Common myeloid progenitor, CD34-positive (primary cell): Measurements from ENCODE around the gene SHANK2.

Experiments used
- CTCF ChIA-PET: fragments of 350-600 bp; sonication (Branson Sonifier 250); formaldehyde crosslinking; loops from one replicate; lab custom pipeline; 2021; ENCODE audit warnings: antibody characterized with exemption; lab: Charles Lee
- POLR2A ChIA-PET: fragments of 350-600 bp; sonication (Branson Sonifier 250); formaldehyde crosslinking; loops from one replicate; lab custom pipeline; 2021; ENCODE audit warnings: antibody characterized with exemption; lab: Charles Lee
- DNase-seq, 3 donors: peaks; one replicate each; pipeline versions ENCODE4 v3.0.0 to v3.0.0-alpha.2; 2013
- H3K27ac ChIP-seq, 2 experiments: 1 replicate in 1 of 2; 2 replicates in 1 of 2; pipeline ENCODE4 v1.7.0; 2013; ENCODE audit warnings: inconsistent platforms in 2 of 2, low read length in 2 of 2, mild to moderate bottlenecking in 2 of 2, low read depth in 1 of 2, moderate library complexity in 1 of 2; ENCODE audit not compliant: severe bottlenecking in 2 of 2, insufficient read depth in 1 of 2, poor library complexity in 1 of 2
- H3K27me3 ChIP-seq, 5 experiments: replicated peaks in 2 of 5; 1 replicate in 3 of 5; 2 replicates in 2 of 5; pipeline versions ENCODE4 v1.6.1 to v1.7.0; 2013; ENCODE audit warnings: low read length in 4 of 5, mild to moderate bottlenecking in 2 of 5, moderate library complexity in 2 of 5, inconsistent platforms in 1 of 5; ENCODE audit not compliant: insufficient read depth in 5 of 5, control insufficient read depth in 4 of 5
- H3K36me3 ChIP-seq, 4 experiments: 1 replicate in 2 of 4; 2 replicates in 2 of 4; pipeline versions ENCODE4 v1.6.1 to v1.7.0; 2013; ENCODE audit warnings: low read length in 3 of 4, control low read depth in 1 of 4, mild to moderate bottlenecking in 1 of 4; ENCODE audit not compliant: control insufficient read depth in 4 of 4, insufficient read depth in 4 of 4
- H3K4me1 ChIP-seq, 4 experiments: 1 replicate in 3 of 4; 2 replicates in 1 of 4; pipeline versions ENCODE4 v1.6.1 to v1.7.1; 2013; ENCODE audit warnings: low read length in 3 of 4, mild to moderate bottlenecking in 3 of 4, control low read depth in 1 of 4, inconsistent platforms in 1 of 4, moderate library complexity in 1 of 4; ENCODE audit not compliant: control insufficient read depth in 4 of 4, insufficient read depth in 4 of 4; ENCODE audit errors: control extremely low read depth in 1 of 4
- H3K4me3 ChIP-seq, 7 experiments: 1 replicate in 4 of 7; 2 replicates in 3 of 7; pipeline versions ENCODE4 v1.5.1 to v1.7.0; 2013; ENCODE audit warnings: mild to moderate bottlenecking in 7 of 7, low read length in 6 of 7, moderate library complexity in 6 of 7, inconsistent platforms in 2 of 7, low read depth in 2 of 7, control low read depth in 1 of 7; ENCODE audit not compliant: insufficient read depth in 4 of 7, control insufficient read depth in 1 of 7; ENCODE audit errors: extremely low read depth in 1 of 7
- H3K9me3 ChIP-seq, 5 experiments: 1 replicate in 4 of 5; 2 replicates in 1 of 5; pipeline versions ENCODE4 v1.6.1 to v1.7.1; 2013; ENCODE audit warnings: low read length in 4 of 5, mild to moderate bottlenecking in 2 of 5, inconsistent platforms in 1 of 5, low read depth in 1 of 5, moderate library complexity in 1 of 5; ENCODE audit not compliant: control insufficient read depth in 4 of 5, insufficient read depth in 2 of 5; ENCODE audit errors: control extremely low read depth in 1 of 5
- WGBS: methylation state at CpG from one replicate; pipeline ENCODE4 v1.1.5; 2013; ENCODE audit not compliant: insufficient coverage; 5-methylcytosine and 5-hydroxymethylcytosine counted together

Gene SHANK2

DNA sequence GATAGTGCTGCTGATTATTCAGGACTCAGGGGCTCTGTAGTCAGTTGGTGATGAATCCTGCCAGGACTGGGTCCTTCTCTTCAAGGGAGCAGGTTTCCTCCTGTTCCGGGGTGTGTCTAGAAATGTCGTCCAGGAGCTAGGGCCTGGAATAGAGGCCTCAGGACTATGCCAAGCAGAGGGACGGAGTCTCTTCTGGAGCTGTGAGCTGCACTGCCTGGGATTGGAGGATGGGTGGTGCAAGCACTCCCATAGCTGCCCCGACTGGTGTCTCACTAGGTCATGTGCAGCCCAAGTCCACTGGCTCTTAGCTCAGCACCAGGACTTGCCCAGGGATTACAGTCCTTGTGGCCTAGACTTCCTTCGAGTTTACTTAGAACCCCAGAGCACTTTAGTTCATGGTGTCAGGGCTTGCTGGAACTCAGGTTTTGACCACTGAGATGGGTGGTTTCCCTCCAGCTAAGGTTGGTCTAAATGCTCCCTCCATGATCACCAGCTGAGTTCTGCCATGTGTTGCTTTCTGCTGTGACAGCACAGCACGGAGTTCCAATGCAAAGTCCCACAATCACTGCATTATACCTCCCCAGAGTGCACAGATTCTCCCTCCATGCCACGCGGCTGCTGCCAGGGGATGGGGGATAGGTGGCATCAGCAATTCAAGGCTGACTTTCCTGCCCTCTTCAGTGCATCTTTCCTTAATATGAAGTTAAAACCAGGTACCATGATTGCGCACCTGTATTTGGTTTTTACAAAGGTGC is 42.6 kb upstream of the SHANK2 start:
- Histone ChIP-seq H3K4me1 (no peaks in the 10 kb centered on the region), H3K27me3 (peaks cover 0 to 11% (median 0%) of the 10 kb centered on the region in 5 experiments), H3K4me3 (no peak overlapping the region), H3K27ac (no peak overlapping the region), H3K36me3 (no peaks in the 10 kb centered on the region), H3K9me3 (peaks cover 0 to 14% (median 4%) of the 10 kb centered on the region in 5 experiments)
- ChIA-PET POLR2A (no interaction called here), CTCF (no interaction called here)
- no peak for DNase-seq
- 97% methylated on average over 5 of the region's 9 CpGs for WGBS

GRCh38 chr11:71293961-71294782 is 41.8 kb upstream of the SHANK2 start:
- peaks cover 0 to 17% (median 4%) of the 10 kb centered on the region in 5 experiments for H3K9me3 ChIP-seq
- 86% methylated on average over 3 of the region's 3 CpGs for WGBS
- peaks cover 0 to 11% (median 0%) of the 10 kb centered on the region in 5 experiments for H3K27me3 ChIP-seq
- DNase-seq: no peak
- no peaks in the 10 kb centered on the region for H3K36me3 ChIP-seq
- H3K27ac ChIP-seq: no peak overlapping the region
- ChIA-PET POLR2A (no interaction called here), CTCF (no interaction called here)
- H3K4me1 ChIP-seq: no peaks in the 10 kb centered on the region
- no peak overlapping the region for H3K4me3 ChIP-seq

DNA sequence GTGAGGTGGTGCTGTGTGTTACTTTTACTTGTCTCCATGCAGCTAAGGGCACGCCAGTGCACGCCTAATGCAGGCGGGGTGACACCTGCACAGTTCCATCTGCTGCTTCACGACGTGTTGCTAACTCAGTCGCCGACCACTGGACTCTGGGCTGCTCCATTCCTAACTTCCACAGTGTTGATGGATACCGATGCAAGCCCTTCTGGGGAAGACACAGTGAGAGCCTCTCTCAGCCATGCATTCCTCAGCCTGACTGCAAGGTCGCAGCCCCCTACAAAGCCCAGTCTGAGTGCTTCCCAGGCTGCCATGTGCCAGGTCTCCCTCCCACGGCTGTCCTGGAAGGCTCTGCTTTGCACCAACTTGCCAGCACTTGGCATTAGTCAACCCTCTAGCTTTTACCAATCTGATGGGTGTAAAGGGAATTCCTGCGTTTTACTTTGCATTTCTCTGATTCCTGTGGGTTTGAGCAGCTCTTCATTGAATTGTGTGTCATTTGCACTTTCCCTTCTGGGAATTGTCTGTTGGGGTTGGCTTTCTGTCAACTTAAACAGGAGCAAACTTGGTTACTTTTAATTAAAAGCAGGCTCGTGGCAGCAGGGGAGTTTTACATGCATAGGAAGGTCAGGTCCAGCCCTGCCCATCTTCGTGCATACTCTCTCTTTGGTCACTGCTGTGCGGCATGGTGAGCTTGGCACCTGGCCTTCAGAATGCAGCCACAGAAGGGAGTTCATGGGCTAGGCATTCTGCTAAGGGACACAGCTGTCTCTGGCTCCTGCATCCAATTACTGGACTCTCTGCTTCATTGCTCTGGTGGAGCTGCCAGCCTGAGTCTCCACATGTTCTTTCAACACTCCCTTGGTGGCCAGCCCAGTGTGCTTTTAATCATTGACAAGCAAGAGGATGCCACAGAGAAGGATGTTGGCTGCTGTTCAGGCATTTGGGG is 34.6 kb upstream of the SHANK2 start:
- CTCF ChIA-PET: no interaction called here
- no peak for DNase-seq
- POLR2A ChIA-PET: no interaction called here
- no peak overlapping the region for H3K27ac ChIP-seq
- WGBS: 78% methylated on average over 12 of the region's 14 CpGs
- H3K36me3 ChIP-seq: no peaks in the 10 kb centered on the region
- no peak overlapping the region for H3K4me3 ChIP-seq
- H3K9me3 ChIP-seq: peaks cover 0 to 15% (median 3%) of the 10 kb centered on the region in 5 experiments
- H3K4me1 ChIP-seq: no peaks in the 10 kb centered on the region
- peaks cover 0 to 20% (median 5%) of the 10 kb centered on the region in 5 experiments for H3K27me3 ChIP-seq

GRCh38 chr11:71285111-71285510 is 32.7 kb upstream of the SHANK2 start:
- no peak overlapping the region for H3K27ac ChIP-seq
- WGBS: 86% methylated on average over 10 of the region's 14 CpGs
- H3K4me1 ChIP-seq: no peaks in the 10 kb centered on the region
- peaks cover 0 to 24% (median 5%) of the 10 kb centered on the region in 5 experiments for H3K27me3 ChIP-seq
- ChIA-PET CTCF (no interaction called here), POLR2A (no interaction called here)
- no peak for DNase-seq
- H3K36me3 ChIP-seq: no peaks in the 10 kb centered on the region
- H3K9me3 ChIP-seq: peaks cover 0 to 8% (median 2%) of the 10 kb centered on the region in 5 experiments
- no peak overlapping the region for H3K4me3 ChIP-seq

- H3K4me1 ChIP-seq: no peaks in the 10 kb centered on the region
- no peak for DNase-seq
- WGBS: 100% methylated on average over 1 of the region's 2 CpGs
- H3K36me3 ChIP-seq: no peaks in the 10 kb centered on the region
- CTCF ChIA-PET: no interaction called here
- POLR2A ChIA-PET: no interaction called here
- H3K4me3 ChIP-seq: no peak overlapping the region
- H3K27me3 ChIP-seq: peaks cover 0 to 24% (median 5%) of the 10 kb centered on the region in 5 experiments
- H3K27ac ChIP-seq: no peak overlapping the region
- H3K9me3 ChIP-seq: peaks cover 0 to 5% (median under 1%) of the 10 kb centered on the region in 5 experiments
Measured at GRCh38 chr11:71284525-71285092, 32.2 kb upstream of the SHANK2 start.

GRCh38 chr11:71283971-71284441 is 31.6 kb upstream of the SHANK2 start:
- ChIA-PET CTCF (no interaction called here), POLR2A (no interaction called here)
- H3K27me3 ChIP-seq: peaks cover 0 to 24% (median 5%) of the 10 kb centered on the region in 5 experiments
- DNase-seq: no peak
- peaks cover 0 to 3% (median 0%) of the 10 kb centered on the region in 5 experiments for H3K9me3 ChIP-seq
- no peak overlapping the region for H3K27ac ChIP-seq
- no peaks in the 10 kb centered on the region for H3K4me1 ChIP-seq
- 92% methylated on average over 11 of the region's 16 CpGs for WGBS
- H3K36me3 ChIP-seq: no peaks in the 10 kb centered on the region
- H3K4me3 ChIP-seq: no peak overlapping the region
